Naive B cell (primary cell): ENCODE data around the gene FDX1. TPM values are rescaled to one million over a fixed set of nuclear protein-coding genes. Genes with fewer than 3 reads are reported as not detected.

Experiments used
- ATAC-seq, 2 donors: fragments of 150-1000 bp; cut with Tn5 transposase; 2 replicates each; pipeline ENCODE4 v1.10.0; 2021; ENCODE audit warnings: low read depth in 2 of 2, mild to moderate bottlenecking in 2 of 2, moderate library complexity in 2 of 2
- DNase-seq: peaks from one replicate; pipeline ENCODE4 v3.0.0; 2022
- H3K27ac Mint-ChIP-seq, 6 donors: one replicate each; pipeline ENCODE4 v1.8.0; 2020 to 2022; ENCODE audit warnings: mild to moderate bottlenecking in 6 of 6, mixed read lengths in 6 of 6, moderate library complexity in 5 of 6, inconsistent platforms in 2 of 6
- H3K27me3 Mint-ChIP-seq, 3 donors: one replicate each; pipeline ENCODE4 v1.8.0; 2021 to 2022; ENCODE audit warnings: mixed read lengths in 3 of 3, mild to moderate bottlenecking in 1 of 3
- H3K36me3 Mint-ChIP-seq, 2 donors: one replicate each; pipeline ENCODE4 v1.8.0; 2020 to 2022; ENCODE audit warnings: mixed read lengths in 2 of 2, inconsistent platforms in 1 of 2, mild to moderate bottlenecking in 1 of 2
- H3K4me1 Mint-ChIP-seq, 3 donors: one replicate each; pipeline ENCODE4 v1.8.0; 2020 to 2022; ENCODE audit warnings: mixed read lengths in 3 of 3, inconsistent platforms in 1 of 3, mild to moderate bottlenecking in 1 of 3, moderate library complexity in 1 of 3
- H3K4me3 Mint-ChIP-seq, 8 donors: one replicate each; pipeline ENCODE4 v1.8.0; 2020 to 2022; ENCODE audit warnings: mild to moderate bottlenecking in 8 of 8, mixed read lengths in 8 of 8, moderate library complexity in 8 of 8, inconsistent platforms in 2 of 8
- H3K9me3 Mint-ChIP-seq, 7 donors: one replicate each; pipeline ENCODE4 v1.8.0; 2020 to 2022; ENCODE audit warnings: mixed read lengths in 7 of 7, mild to moderate bottlenecking in 5 of 7, inconsistent platforms in 2 of 7, moderate library complexity in 1 of 7
- polyA plus RNA-seq, 6 donors: library from polyadenylated mRNA; unstranded; fragments of 300-500 nt; fragmentation: Illumina TruSeq; gene quantifications; one replicate each; pipeline ENCODE4 v1.2.3, GENCODE V29; 2021; ENCODE audit warnings: low read depth in 6 of 6

The FDX1 gene
- polyA plus RNA-seq, 6 donors from 2014 or later = 15.2 to 19.6 (median 16.7) TPM

- ATAC-seq (no peak), DNase-seq (no peak)
- Mint-ChIP-seq H3K4me1 (no peaks in the 10 kb centered on the region), H3K27me3 (peaks cover 0 to 8% (median 6%) of the 10 kb centered on the region in 3 donors), H3K4me3 (no peak overlapping the region), H3K9me3 (peaks cover 0 to 29% (median 16%) of the 10 kb centered on the region in 7 donors), H3K27ac (no peak overlapping the region), H3K36me3 (no peaks in the 10 kb centered on the region)
Observed at GRCh38 chr11:110422306-110422905, 7.3 kb upstream of the FDX1 start.

- ATAC-seq (no peak), DNase-seq (no peak)
- H3K36me3 Mint-ChIP-seq = no peaks in the 10 kb centered on the region
- no peaks in the 10 kb centered on the region for H3K27me3 Mint-ChIP-seq
- no peak overlapping the region for H3K27ac Mint-ChIP-seq
- H3K4me1 Mint-ChIP-seq = peaks cover 0 to 12% (median 11%) of the 10 kb centered on the region in 3 donors
- H3K4me3 Mint-ChIP-seq = no peak overlapping the region
- peaks cover 0 to 29% (median 14%) of the 10 kb centered on the region in 7 donors for H3K9me3 Mint-ChIP-seq
Observed at GRCh38 chr11:110424775-110425444, 4.8 kb upstream of the FDX1 start.

- no peak for DNase-seq
- peaks cover 0 to 18% (median 11%) of the 10 kb centered on the region in 7 donors for H3K9me3 Mint-ChIP-seq
- peaks cover 5 to 17% (median 17%) of the 10 kb centered on the region in 3 donors for H3K4me1 Mint-ChIP-seq
- H3K27me3 Mint-ChIP-seq = no peaks in the 10 kb centered on the region
- H3K36me3 Mint-ChIP-seq = no peaks in the 10 kb centered on the region
- no peak overlapping the region for H3K4me3 Mint-ChIP-seq
- no peak for ATAC-seq
- no peak overlapping the region for H3K27ac Mint-ChIP-seq
Observed at GRCh38 chr11:110425751-110426545, 3.8 kb upstream of the FDX1 start.

- peak overlapping the region in 1 of 8 donors; percentile 99 for H3K4me3 Mint-ChIP-seq
- peaks cover 0 to 1% (median 0%) of the 10 kb centered on the region in 7 donors for H3K9me3 Mint-ChIP-seq
- ATAC-seq (no peak), DNase-seq (no peak)
- H3K4me1 Mint-ChIP-seq = peaks cover 21 to 36% (median 32%) of the 10 kb centered on the region in 3 donors
- peak overlapping the region in 1 of 6 donors; percentile 15 for H3K27ac Mint-ChIP-seq
- no peaks in the 10 kb centered on the region for H3K36me3 Mint-ChIP-seq
- H3K27me3 Mint-ChIP-seq = no peaks in the 10 kb centered on the region
Observed at GRCh38 chr11:110428040-110428439, 1.7 kb upstream of the FDX1 start.

GRCh38 chr11:110428956-110429730 lies 605 bp upstream of the FDX1 start:
- peak overlapping the region; percentile 69 to 99 (median 88) for H3K4me3 Mint-ChIP-seq
- no peak for ATAC-seq
- peaks cover 26 to 42% (median 37%) of the 10 kb centered on the region in 3 donors for H3K4me1 Mint-ChIP-seq

GRCh38 chr11:110430267-110431050 lies 711 bp downstream of the FDX1 start:
- peak; percentile 18 for DNase-seq
- Mint-ChIP-seq H3K4me3 (peak overlapping the region; percentile 91 to 99 (median 97)), H3K27ac (peak overlapping the region; percentile 39 to 95 (median 93)), H3K9me3 (no peaks in the 10 kb centered on the region), H3K4me1 (peaks cover 26 to 42% (median 40%) of the 10 kb centered on the region in 3 donors), H3K27me3 (no peaks in the 10 kb centered on the region), H3K36me3 (no peaks in the 10 kb centered on the region)
- ATAC-seq = peak; percentile 53 to 57

More at GRCh38 chr11:110428956-110429730, 605 bp upstream of the FDX1 start:
- no peaks in the 10 kb centered on the region for H3K27me3 Mint-ChIP-seq
- no peaks in the 10 kb centered on the region for H3K9me3 Mint-ChIP-seq
- DNase-seq = no peak
- no peaks in the 10 kb centered on the region for H3K36me3 Mint-ChIP-seq
- peak overlapping the region in 5 of 6 donors; percentile 49 to 95 (median 70) for H3K27ac Mint-ChIP-seq

- Mint-ChIP-seq H3K4me1 (peaks cover 26 to 42% (median 40%) of the 10 kb centered on the region in 3 donors), H3K27ac (peak overlapping the region; percentile 39 to 95 (median 93)), H3K9me3 (no peaks in the 10 kb centered on the region), H3K27me3 (no peaks in the 10 kb centered on the region), H3K4me3 (peak overlapping the region; percentile 91 to 99 (median 97)), H3K36me3 (no peaks in the 10 kb centered on the region)
- ATAC-seq (no peak), DNase-seq (peak; percentile 18)
Observed at GRCh38 chr11:110431051-110431672, 1.4 kb downstream of the FDX1 start.

GRCh38 chr11:110431674-110432073 lies 1.9 kb downstream of the FDX1 start:
- Mint-ChIP-seq H3K27me3 (no peaks in the 10 kb centered on the region), H3K4me1 (peaks cover 26 to 42% (median 40%) of the 10 kb centered on the region in 3 donors), H3K36me3 (no peaks in the 10 kb centered on the region), H3K9me3 (no peaks in the 10 kb centered on the region), H3K27ac (peak overlapping the region in 4 of 6 donors; percentile 40 to 95 (median 93)), H3K4me3 (peak overlapping the region; percentile 91 to 99 (median 97))
- no peak for ATAC-seq
- DNase-seq = no peak

GRCh38 chr11:110432713-110433392 lies 3.1 kb downstream of the FDX1 start:
- Mint-ChIP-seq H3K9me3 (no peaks in the 10 kb centered on the region), H3K4me1 (peaks cover 26 to 42% (median 42%) of the 10 kb centered on the region in 3 donors), H3K27me3 (no peaks in the 10 kb centered on the region), H3K4me3 (peak overlapping the region in 3 of 8 donors; percentile 28 to 55 (median 37)), H3K27ac (peak overlapping the region in 2 of 6 donors; percentile 30 to 66), H3K36me3 (peaks cover 5 to 6% of the 10 kb centered on the region in 2 donors)
- ATAC-seq (no peak), DNase-seq (no peak)

GRCh38 chr11:110433393-110434333 lies 3.9 kb downstream of the FDX1 start:
- Mint-ChIP-seq H3K4me3 (peak overlapping the region in 1 of 8 donors; percentile 28), H3K4me1 (peaks cover 26 to 41% (median 40%) of the 10 kb centered on the region in 3 donors), H3K9me3 (no peaks in the 10 kb centered on the region), H3K27me3 (no peaks in the 10 kb centered on the region), H3K36me3 (peaks cover 8 to 10% of the 10 kb centered on the region in 2 donors), H3K27ac (peak overlapping the region in 1 of 6 donors; percentile 30)
- no peak for ATAC-seq
- DNase-seq = peak; percentile 32
